ENCODE results near the gene FSD2. TPM values are rescaled to one million over a fixed set of nuclear protein-coding genes. Genes with fewer than 3 reads are reported as not detected.
A peak's percentile ranks its signal among the peaks of the same experiment; 100 is the strongest.

The FSD2 gene
- total RNA-seq, 1 donor from 2014 or later: not detected

DNA sequence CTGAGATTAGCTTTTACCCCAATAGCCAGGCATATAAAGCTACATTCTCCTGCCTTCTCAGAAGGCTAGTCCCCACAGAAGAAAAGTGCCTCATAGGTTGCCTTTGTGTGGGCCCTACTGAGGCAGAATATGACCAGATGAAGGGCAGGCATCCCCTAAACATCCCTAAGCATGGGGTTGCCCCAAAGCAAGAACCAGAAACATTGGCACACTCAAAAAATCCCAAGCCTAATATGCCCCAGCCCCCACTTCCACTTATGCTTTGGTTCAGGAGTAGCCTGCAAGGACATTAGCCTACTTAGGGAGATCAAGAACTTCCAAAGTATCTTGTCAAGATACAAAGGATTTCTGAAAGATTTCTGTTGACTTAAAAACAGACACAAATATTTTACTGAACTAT is 33.3 kb upstream of the FSD2 start:
- Mint-ChIP-seq H3K36me3 (ENCODE audit: unreplicated experiment) (peaks cover 40% of the 10 kb centered on the region), H3K9me3 (ENCODE audit: unreplicated experiment) (peaks cover 5% of the 10 kb centered on the region), H3K4me1 (ENCODE audit: unreplicated experiment) (no peaks in the 10 kb centered on the region), H3K27me3 (ENCODE audit: unreplicated experiment) (no peaks in the 10 kb centered on the region), H3K4me3 (ENCODE audit: unreplicated experiment) (no peak overlapping the region), H3K27ac (ENCODE audit: unreplicated experiment) (no peak overlapping the region)
- TF ChIP-seq, protein P1, sequence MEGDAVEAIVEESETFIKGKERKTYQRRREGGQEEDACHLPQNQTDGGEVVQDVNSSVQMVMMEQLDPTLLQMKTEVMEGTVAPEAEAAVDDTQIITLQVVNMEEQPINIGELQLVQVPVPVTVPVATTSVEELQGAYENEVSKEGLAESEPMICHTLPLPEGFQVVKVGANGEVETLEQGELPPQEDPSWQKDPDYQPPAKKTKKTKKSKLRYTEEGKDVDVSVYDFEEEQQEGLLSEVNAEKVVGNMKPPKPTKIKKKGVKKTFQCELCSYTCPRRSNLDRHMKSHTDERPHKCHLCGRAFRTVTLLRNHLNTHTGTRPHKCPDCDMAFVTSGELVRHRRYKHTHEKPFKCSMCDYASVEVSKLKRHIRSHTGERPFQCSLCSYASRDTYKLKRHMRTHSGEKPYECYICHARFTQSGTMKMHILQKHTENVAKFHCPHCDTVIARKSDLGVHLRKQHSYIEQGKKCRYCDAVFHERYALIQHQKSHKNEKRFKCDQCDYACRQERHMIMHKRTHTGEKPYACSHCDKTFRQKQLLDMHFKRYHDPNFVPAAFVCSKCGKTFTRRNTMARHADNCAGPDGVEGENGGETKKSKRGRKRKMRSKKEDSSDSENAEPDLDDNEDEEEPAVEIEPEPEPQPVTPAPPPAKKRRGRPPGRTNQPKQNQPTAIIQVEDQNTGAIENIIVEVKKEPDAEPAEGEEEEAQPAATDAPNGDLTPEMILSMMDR (IDR thresholded peaks at IDR 0.05): no peak
- no peak for DNase-seq (ENCODE audit: extremely low spot score, unreplicated experiment)

DNA sequence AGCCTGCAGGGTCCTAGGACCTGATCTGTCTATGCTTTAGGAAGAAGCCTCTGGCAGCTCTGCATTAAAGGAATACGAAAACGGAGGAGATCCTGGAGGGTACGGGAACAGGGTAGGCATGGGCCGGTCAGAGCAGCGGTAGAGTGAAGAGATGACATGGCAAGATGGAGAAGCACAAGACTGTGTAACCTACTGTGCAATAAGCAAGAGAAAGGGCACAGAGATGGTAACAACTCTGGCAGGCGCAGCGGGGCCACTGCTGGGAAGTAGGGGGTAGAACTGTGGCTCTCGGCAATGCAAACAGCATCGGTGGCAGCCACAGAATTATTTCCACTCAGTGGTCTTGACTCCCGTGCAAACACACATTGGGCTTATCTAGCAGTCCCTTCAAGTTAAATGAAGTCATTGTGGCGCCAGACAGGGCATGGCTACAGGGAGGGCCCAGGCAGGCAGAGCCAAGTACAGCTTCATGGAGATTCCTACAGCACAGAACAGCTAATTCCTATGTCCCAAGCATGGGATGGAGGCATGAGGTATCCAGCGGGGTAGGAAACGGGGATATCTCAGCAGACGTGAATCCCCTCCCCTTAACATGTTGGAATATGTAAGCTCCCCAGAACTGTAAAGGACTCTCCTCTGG is 32.3 kb upstream of the FSD2 start:
- Mint-ChIP-seq H3K4me3 (ENCODE audit: unreplicated experiment) (no peak overlapping the region), H3K9me3 (ENCODE audit: unreplicated experiment) (peaks cover 5% of the 10 kb centered on the region), H3K27ac (ENCODE audit: unreplicated experiment) (no peak overlapping the region), H3K36me3 (ENCODE audit: unreplicated experiment) (peaks cover 46% of the 10 kb centered on the region), H3K4me1 (ENCODE audit: unreplicated experiment) (peaks cover 1% of the 10 kb centered on the region), H3K27me3 (ENCODE audit: unreplicated experiment) (no peaks in the 10 kb centered on the region)
- no peak for DNase-seq (ENCODE audit: extremely low spot score, unreplicated experiment)
- TF ChIP-seq, protein P1 (IDR thresholded peaks at IDR 0.05): no peak

DNA sequence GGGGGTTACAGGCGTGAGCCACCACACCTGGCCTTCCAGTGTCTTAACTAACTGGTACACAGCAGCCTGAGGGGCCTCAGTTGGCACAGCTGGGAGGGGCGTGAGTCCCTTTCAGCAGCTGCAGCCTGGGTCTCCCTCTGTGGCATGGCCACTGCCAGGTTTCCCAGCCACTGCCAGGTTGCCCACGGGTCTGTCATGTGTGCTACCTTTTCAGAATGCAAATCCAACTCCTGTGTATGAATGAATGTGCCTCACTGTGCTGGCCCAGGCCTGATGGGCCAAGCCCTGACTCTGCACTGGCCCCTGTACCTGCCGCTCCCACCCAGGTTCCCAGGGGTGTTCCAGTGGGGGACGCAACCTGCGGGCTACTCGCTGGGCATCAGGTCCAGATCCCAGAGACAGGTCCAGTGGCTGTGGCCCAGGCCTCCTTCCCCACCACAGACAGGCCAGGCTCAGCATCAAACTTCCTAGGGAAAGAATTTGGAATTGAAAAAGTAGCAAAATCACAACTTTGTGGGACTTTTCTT is 29.6 kb upstream of the FSD2 start:
- H3K36me3 Mint-ChIP-seq (ENCODE audit: unreplicated experiment): peaks cover 68% of the 10 kb centered on the region
- peaks cover 5% of the 10 kb centered on the region for H3K9me3 Mint-ChIP-seq (ENCODE audit: unreplicated experiment)
- H3K4me3 Mint-ChIP-seq (ENCODE audit: unreplicated experiment): no peak overlapping the region
- no peak overlapping the region for H3K27ac Mint-ChIP-seq (ENCODE audit: unreplicated experiment)
- TF ChIP-seq, protein P1 (IDR thresholded peaks at IDR 0.05): no peak
- no peak for DNase-seq (ENCODE audit: extremely low spot score, unreplicated experiment)
- H3K27me3 Mint-ChIP-seq (ENCODE audit: unreplicated experiment): no peaks in the 10 kb centered on the region
- peaks cover 23% of the 10 kb centered on the region for H3K4me1 Mint-ChIP-seq (ENCODE audit: unreplicated experiment)

DNA sequence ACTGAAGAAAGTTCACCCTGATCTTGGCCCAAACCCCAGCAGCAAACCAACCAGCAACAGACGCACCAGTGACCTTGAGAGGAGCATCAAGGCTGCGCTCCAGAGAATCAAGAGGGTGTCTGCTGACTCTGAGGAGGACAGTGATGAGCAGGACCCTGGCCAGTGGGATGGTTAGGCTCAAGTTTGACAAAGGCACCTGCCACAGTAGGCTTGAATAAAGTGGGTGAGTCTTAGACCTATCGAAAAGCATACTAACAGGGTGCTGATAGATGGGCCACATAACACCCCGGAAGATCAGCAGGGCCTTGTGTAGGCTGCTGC is 27.5 kb upstream of the FSD2 start:
- H3K4me3 Mint-ChIP-seq (ENCODE audit: unreplicated experiment): no peak overlapping the region
- no peak for DNase-seq (ENCODE audit: extremely low spot score, unreplicated experiment)
- no peaks in the 10 kb centered on the region for H3K27me3 Mint-ChIP-seq (ENCODE audit: unreplicated experiment)
- H3K27ac Mint-ChIP-seq (ENCODE audit: unreplicated experiment): no peak overlapping the region
- peaks cover 23% of the 10 kb centered on the region for H3K4me1 Mint-ChIP-seq (ENCODE audit: unreplicated experiment)
- peaks cover 74% of the 10 kb centered on the region for H3K36me3 Mint-ChIP-seq (ENCODE audit: unreplicated experiment)
- H3K9me3 Mint-ChIP-seq (ENCODE audit: unreplicated experiment): peaks cover 5% of the 10 kb centered on the region
- TF ChIP-seq, protein P1 (IDR thresholded peaks at IDR 0.05): no peak

DNA sequence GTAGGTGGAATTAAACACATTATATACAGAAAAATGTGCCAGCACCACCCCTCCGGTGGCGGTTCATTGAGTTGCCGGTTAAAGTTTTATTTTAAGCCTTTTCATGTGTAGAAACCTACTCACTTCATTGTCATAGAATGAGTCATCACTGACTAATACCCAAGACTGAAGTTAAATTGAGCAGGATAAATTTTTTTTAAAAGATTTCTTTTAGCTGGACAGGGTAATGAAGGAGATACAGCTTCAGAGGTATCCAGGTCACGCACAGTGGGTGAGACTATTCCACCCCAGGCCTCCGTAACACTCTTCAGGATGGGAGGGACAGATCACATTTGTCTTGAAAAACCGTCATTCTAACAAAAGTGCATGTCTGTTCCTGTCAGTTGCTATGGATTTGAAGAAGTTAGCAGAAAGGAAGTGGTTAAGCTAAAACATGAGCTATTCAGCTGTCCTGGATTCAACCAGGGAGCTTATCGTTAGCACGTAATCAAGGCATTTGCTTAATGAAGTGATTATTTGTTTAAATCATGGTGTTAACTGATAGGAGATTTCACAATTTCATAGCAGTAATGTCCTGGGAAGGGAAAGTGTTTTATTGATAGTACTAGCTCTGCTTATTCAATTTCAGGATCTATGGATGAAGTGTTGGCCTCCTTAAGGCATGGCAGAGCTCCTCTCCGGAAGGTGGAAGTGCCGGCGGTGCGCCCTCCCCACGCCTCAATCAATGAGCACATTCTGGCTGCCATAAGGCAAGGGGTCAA is 26.9 kb upstream of the FSD2 start:
- peak overlapping the region; percentile 73 for H3K27ac Mint-ChIP-seq (ENCODE audit: unreplicated experiment)
- H3K4me1 Mint-ChIP-seq (ENCODE audit: unreplicated experiment): peaks cover 23% of the 10 kb centered on the region
- H3K36me3 Mint-ChIP-seq (ENCODE audit: unreplicated experiment): peaks cover 74% of the 10 kb centered on the region
- peaks cover 3% of the 10 kb centered on the region for H3K9me3 Mint-ChIP-seq (ENCODE audit: unreplicated experiment)
- no peak for DNase-seq (ENCODE audit: extremely low spot score, unreplicated experiment)
- no peak overlapping the region for H3K4me3 Mint-ChIP-seq (ENCODE audit: unreplicated experiment)
- TF ChIP-seq, protein P1 (IDR thresholded peaks at IDR 0.05): no peak
- no peaks in the 10 kb centered on the region for H3K27me3 Mint-ChIP-seq (ENCODE audit: unreplicated experiment)

Data from osteocyte (in vitro differentiated cells).